Measurements from ENCODE around the gene TNFSF9.
"Not testable (repeated sequence)": the region's sequence is repeated elsewhere in the genome, so short reads cannot be mapped to it uniquely, and the experiment has no call there.

The TNFSF9 gene

DNA sequence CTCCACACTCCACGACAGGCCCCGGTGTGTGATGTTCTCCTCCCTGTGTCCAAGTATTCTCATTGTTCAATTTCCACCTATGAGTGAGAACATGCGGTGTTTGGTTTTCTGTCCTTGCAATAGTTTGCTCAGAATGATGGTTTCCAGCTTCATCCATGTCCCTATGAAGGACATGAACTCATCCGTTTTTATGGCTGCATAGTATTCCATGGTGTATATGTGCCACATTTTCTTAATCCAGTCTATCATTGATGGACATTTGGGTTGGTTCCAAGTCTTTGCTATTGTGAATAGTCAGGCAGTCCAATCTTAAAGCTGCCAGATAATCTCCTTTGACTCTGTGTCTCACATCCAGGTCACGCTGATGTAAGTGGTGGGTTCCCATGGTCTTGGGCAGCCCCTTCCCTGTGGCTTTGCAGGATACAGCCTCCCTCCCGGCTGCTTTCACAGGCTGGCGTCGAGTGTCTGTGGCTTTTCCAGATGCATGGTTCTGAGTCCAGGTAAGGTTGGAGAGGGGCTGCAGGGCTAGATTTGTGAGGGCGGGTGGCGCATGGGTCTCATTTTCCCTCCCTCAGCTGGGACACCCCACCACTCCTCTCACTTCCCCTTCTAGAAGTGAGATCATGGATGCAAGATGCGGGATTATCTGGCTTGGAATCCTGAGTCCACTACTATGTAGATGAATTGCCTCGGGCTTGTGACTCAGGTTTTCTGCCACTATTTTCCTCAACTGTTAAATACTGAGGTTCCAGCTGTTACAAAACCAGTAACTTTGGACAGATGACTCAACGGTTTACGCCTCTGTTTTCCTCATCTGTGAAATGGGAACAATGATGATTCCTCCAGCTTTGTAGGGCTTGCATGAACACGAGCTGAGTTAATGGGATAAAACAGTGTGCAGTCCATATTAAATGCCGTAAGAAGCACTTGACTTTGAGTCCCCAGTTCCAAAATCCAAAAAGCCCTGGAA lies 52.0 kb downstream of the TNFSF9 start:
- H3K9ac ChIP-seq (ENCODE audit: low read length); H3K4me3 ChIP-seq (ENCODE audit: low read length); H3K9me3 ChIP-seq (ENCODE audit: control insufficient read depth, low read length); H3K4me1 ChIP-seq (ENCODE audit: control insufficient read depth, insufficient read depth, low read length); DNase-seq (ENCODE audit: low read depth); H3K36me3 ChIP-seq (ENCODE audit: control insufficient read depth, insufficient read depth, low read length, severe bottlenecking): not testable (repeated sequence)
- peaks cover 27% of the 10 kb centered on the region for H3K27me3 ChIP-seq (replicated peaks; ENCODE audit: control insufficient read depth, insufficient read depth, low read length)
